Sigmoid colon (tissue), 7 donors: ENCODE data around the gene PNPLA1. TPM values are rescaled to one million over a fixed set of nuclear protein-coding genes. Genes with fewer than 3 reads are reported as not detected.

Experiments used
- DNase-seq: peaks from one replicate; pipeline ENCODE4 v3.0.0-alpha.2; 2019
- H3K27ac ChIP-seq, 4 donors: fragments of 200-600 bp; sonication (generic); one replicate each; pipeline ENCODE4 v1.5.1; 2016 to 2019; ENCODE audit warnings: mild to moderate bottlenecking in 1 of 4
- H3K27me3 ChIP-seq, 3 donors: fragments of 200-600 bp; sonication (generic); one replicate each; pipeline ENCODE4 v1.5.1; 2019; ENCODE audit warnings: mild to moderate bottlenecking in 1 of 3
- H3K36me3 ChIP-seq, 4 donors: fragments of 200-600 bp; sonication (generic); one replicate each; pipeline ENCODE4 v1.5.1; 2016 to 2019
- H3K4me1 ChIP-seq, 4 donors: fragments of 200-600 bp; sonication (generic); one replicate each; pipeline ENCODE4 v1.5.1; 2017 to 2019
- H3K4me3 ChIP-seq, 4 donors: fragments of 200-600 bp; sonication (generic); one replicate each; pipeline ENCODE4 v1.5.1; 2017 to 2019; ENCODE audit warnings: mild to moderate bottlenecking in 2 of 4, moderate library complexity in 1 of 4
- H3K9me3 ChIP-seq, 4 donors: fragments of 200-600 bp in 3 of 4; sonication (generic) in 3 of 4; one replicate each; pipeline versions ENCODE4 v1.5.1 to v1.6.1; 2013 to 2019
- EP300 ChIP-seq, 4 donors: sonication (generic); formaldehyde crosslinking; IDR thresholded peaks; one replicate each; pipeline ENCODE4 v1.6.1; 2017; ENCODE audit warnings: antibody characterized with exemption in 4 of 4
- POLR2A ChIP-seq, 2 donors: fragments of 450-650 bp; IDR thresholded peaks; one replicate each; pipeline ENCODE4 v1.6.1; 2016; ENCODE audit warnings: antibody characterized with exemption in 2 of 2, mild to moderate bottlenecking in 2 of 2, moderate library complexity in 2 of 2
- POLR2AphosphoS5 ChIP-seq, 4 donors: sonication (generic); formaldehyde crosslinking; IDR thresholded peaks; one replicate each; pipeline ENCODE4 v1.6.1; 2017; ENCODE audit warnings: antibody characterized with exemption in 4 of 4
- WGBS, 2 donors: extraction: QIAGEN DNeasy Blood & Tissue Kit; methylation state at CpG; one replicate each; pipeline ENCODE4 v1.1.7; 2013; 5-methylcytosine and 5-hydroxymethylcytosine counted together
- intact Hi-C: fragments of 100-400 bp; cut with DNase I; formaldehyde crosslinking; loops from one replicate; pipeline ENCODE4 v1.15.1; 2023
- polyA plus RNA-seq, 3 donors: library from polyadenylated mRNA; stranded (reverse); fragments of 200-250 nt; gene quantifications; one replicate each; pipeline ENCODE4 v1.2.3, GENCODE V29; 2013
- total RNA-seq, 4 donors: library from RNA; depleted of rRNA; stranded (reverse); fragments of >200 nt; gene quantifications; one replicate each; pipeline ENCODE4 v1.1.0, GENCODE V29; 2016
- TF ChIP-seq, protein P1 (sequence below), 4 experiments: fragments of 450-650 bp in 3 of 4; fragments of 200-600 bp in 1 of 4; IDR thresholded peaks; one replicate each; pipeline ENCODE4 v1.5.1; 2016 to 2019; ENCODE audit warnings: antibody characterized with exemption in 4 of 4, mild to moderate bottlenecking in 3 of 4, moderate library complexity in 2 of 4
- donor health status: healthy with polysubstance abuse.
- donor health status: Bipolar disorder and iron deficiency.
- donor health status: healthy.

The PNPLA1 gene
- total and polyA plus RNA-seq, 7 donors = 0.20 to 0.46 TPM; not detected in 5

- intact Hi-C loops = no loop called here
- Histone ChIP-seq H3K4me1 (no peaks in the 10 kb centered on the region), H3K27me3 (peaks cover 0 to 31% (median 16%) of the 10 kb centered on the region in 3 donors), H3K27ac (no peak overlapping the region), H3K9me3 (no peaks in the 10 kb centered on the region), H3K36me3 (no peaks in the 10 kb centered on the region), H3K4me3 (no peak overlapping the region)
- TF ChIP-seq EP300 (IDR thresholded peaks at IDR 0.05) (no peak), POLR2A (IDR thresholded peaks at IDR 0.05) (no peak)
- WGBS, 2 donors = 59 to 71% methylated on average over 1 of the region's 1 CpG
- no peak for DNase-seq
These were observed 15.9 kb downstream of the PNPLA1 start for GRCh38 chr6:36285797-36286196.

DNA sequence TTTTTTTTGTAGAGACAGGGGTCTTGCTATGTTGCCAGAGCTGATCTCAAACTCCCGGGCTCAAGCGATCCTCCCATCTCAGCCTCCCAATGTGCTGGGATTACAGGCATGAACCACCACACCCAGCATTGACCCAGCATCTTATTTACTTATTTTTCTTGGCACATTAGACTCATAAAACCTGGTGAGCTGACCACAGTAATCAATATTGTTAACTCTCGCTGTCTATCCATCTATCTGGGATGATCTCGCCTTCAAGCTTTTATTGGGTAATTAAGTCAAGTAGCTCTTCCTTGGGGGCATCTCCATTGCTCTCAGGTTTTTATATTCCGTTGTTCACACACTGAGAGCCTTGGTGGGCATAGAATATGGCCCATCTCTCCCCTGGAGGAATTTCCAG is 17.0 kb downstream of the PNPLA1 start:
- Histone ChIP-seq H3K9me3 (no peaks in the 10 kb centered on the region), H3K4me3 (no peak overlapping the region), H3K36me3 (no peaks in the 10 kb centered on the region), H3K27ac (no peak overlapping the region), H3K27me3 (peaks cover 0 to 31% (median 16%) of the 10 kb centered on the region in 3 donors), H3K4me1 (no peaks in the 10 kb centered on the region)
- 62 to 74% methylated on average over 5 of the region's 5 CpGs for WGBS, 2 donors
- intact Hi-C loops = no loop called here
- no peak for DNase-seq
- TF ChIP-seq, protein P1, sequence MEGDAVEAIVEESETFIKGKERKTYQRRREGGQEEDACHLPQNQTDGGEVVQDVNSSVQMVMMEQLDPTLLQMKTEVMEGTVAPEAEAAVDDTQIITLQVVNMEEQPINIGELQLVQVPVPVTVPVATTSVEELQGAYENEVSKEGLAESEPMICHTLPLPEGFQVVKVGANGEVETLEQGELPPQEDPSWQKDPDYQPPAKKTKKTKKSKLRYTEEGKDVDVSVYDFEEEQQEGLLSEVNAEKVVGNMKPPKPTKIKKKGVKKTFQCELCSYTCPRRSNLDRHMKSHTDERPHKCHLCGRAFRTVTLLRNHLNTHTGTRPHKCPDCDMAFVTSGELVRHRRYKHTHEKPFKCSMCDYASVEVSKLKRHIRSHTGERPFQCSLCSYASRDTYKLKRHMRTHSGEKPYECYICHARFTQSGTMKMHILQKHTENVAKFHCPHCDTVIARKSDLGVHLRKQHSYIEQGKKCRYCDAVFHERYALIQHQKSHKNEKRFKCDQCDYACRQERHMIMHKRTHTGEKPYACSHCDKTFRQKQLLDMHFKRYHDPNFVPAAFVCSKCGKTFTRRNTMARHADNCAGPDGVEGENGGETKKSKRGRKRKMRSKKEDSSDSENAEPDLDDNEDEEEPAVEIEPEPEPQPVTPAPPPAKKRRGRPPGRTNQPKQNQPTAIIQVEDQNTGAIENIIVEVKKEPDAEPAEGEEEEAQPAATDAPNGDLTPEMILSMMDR (IDR thresholded peaks at IDR 0.05) = no peak
- TF ChIP-seq EP300 (IDR thresholded peaks at IDR 0.05) = no peak
- no peak for TF ChIP-seq POLR2A (IDR thresholded peaks at IDR 0.05)
- TF ChIP-seq POLR2AphosphoS5 (IDR thresholded peaks at IDR 0.05) = no peak

DNA sequence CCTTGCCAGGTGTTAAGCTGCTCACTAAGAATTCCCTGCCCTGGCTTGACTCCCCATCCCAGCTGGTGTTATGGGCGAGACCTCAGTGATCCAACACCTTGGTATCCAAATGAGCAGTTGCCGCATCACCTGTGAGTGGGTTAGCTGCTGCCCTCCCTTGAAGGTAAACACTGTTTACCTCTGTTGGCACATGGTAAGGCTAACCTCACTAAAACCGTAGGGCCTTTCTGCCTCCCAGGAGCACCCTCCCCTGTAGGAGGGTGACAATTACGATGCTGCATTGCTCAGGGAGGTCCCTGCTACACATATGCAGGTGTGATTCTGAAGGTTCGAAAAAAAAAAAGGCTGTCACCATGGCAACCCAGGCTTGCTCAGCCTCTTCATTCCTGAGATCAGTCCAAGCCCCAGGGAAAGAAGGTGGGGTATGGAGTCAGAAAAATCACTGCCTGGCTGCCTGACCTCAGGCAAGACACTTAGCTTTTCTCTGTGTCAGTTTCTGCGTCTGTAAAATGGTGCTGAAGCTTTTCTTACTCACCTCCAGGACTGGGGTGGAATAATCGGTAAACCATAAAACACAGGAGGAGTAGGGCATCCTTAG is 19.5 kb downstream of the PNPLA1 start:
- no peaks in the 10 kb centered on the region for H3K9me3 ChIP-seq
- TF ChIP-seq EP300 (IDR thresholded peaks at IDR 0.05) (no peak), POLR2A (IDR thresholded peaks at IDR 0.05) (no peak), POLR2AphosphoS5 (IDR thresholded peaks at IDR 0.05) (no peak)
- TF ChIP-seq, protein P1 (IDR thresholded peaks at IDR 0.05) = no peak
- 55 to 78% methylated on average over 7 of the region's 7 CpGs for WGBS, 2 donors
- no peak overlapping the region for H3K4me3 ChIP-seq
- no peaks in the 10 kb centered on the region for H3K4me1 ChIP-seq
- no peak for DNase-seq
- H3K27ac ChIP-seq = no peak overlapping the region
- intact Hi-C loops = no loop called here
- peaks cover 0 to 20% (median 16%) of the 10 kb centered on the region in 3 donors for H3K27me3 ChIP-seq
- H3K36me3 ChIP-seq = no peaks in the 10 kb centered on the region

DNA sequence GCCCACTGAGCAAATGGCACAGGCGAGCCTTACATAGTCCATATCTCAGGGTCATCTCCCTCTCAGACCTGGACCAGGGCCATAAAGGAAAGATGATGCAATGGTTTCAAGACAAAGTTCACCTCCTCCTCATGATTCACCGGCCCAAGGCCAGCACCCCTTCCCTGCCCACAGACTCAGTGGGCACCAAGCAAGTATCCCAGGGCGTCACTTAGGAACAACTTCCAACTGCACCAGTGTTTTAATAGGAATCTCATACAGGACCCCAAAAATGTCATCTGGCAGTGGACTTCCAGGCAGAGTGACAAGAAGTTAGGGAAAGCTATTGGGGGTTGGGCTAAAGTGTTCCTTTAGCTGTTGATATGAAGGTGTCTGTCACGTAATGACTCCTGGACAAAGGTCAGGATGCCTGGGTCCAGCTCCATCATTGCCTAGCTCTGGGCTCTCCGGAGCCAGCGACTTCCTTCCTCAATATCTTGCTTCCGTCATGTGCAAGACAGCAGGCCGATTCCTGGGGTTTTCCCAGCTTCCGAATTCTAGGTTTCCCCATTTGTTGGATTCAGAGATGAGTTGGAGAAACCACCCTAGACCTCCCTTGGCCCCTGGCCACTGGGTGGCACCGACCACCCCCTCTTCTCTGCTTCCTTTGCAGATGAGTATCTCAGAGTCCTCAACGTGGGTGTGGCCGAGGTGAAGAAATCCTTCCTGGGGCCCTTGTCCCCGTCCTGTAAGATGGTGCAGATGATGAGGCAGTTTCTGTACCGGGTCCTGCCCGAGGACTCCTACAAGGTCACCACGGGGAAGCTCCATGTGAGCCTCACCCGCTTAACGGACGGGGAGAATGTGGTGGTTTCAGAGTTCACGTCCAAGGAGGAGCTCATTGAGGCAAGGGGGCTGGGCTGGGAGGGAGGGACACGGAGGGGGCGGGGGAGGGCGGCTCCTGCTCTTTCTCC is 21.1 kb downstream of the PNPLA1 start:
- no peak overlapping the region for H3K27ac ChIP-seq
- no peak for TF ChIP-seq POLR2AphosphoS5 (IDR thresholded peaks at IDR 0.05)
- H3K4me1 ChIP-seq = no peaks in the 10 kb centered on the region
- intact Hi-C loops = no loop called here
- H3K27me3 ChIP-seq = peaks cover 0 to 10% (median 2%) of the 10 kb centered on the region in 3 donors
- no peak for DNase-seq
- H3K9me3 ChIP-seq = no peaks in the 10 kb centered on the region
- no peak overlapping the region for H3K4me3 ChIP-seq
- no peaks in the 10 kb centered on the region for H3K36me3 ChIP-seq
- WGBS, 2 donors = 20 to 59% methylated on average over 23 of the region's 23 CpGs

GRCh38 chr6:36292170-36292569 is 22.3 kb downstream of the PNPLA1 start:
- Histone ChIP-seq H3K27ac (no peak overlapping the region), H3K4me1 (no peaks in the 10 kb centered on the region)
- TF ChIP-seq, protein P1 (IDR thresholded peaks at IDR 0.05) = no peak
- no peak for TF ChIP-seq EP300 (IDR thresholded peaks at IDR 0.05)
- TF ChIP-seq POLR2AphosphoS5 (IDR thresholded peaks at IDR 0.05) = no peak
- no peak for TF ChIP-seq POLR2A (IDR thresholded peaks at IDR 0.05)

More at GRCh38 chr6:36292170-36292569, 22.3 kb downstream of the PNPLA1 start:
- 74 to 87% methylated on average over 6 of the region's 6 CpGs for WGBS, 2 donors
- H3K4me3 ChIP-seq = no peak overlapping the region
- H3K27me3 ChIP-seq = no peaks in the 10 kb centered on the region
- no peak for DNase-seq
- intact Hi-C loops = no loop called here
- no peaks in the 10 kb centered on the region for H3K9me3 ChIP-seq
- no peaks in the 10 kb centered on the region for H3K36me3 ChIP-seq
